Choroid plexus epithelial cell (primary cell): ENCODE data around the gene KDM5B.

Experiments
- DNase-seq: peaks from one replicate; pipeline ENCODE4 v3.0.0-alpha.2; 2010; ENCODE audit warnings: low read depth
- H3K4me3 ChIP-seq: 2 replicates; pipeline ENCODE4 v1.5.1; 2011; ENCODE audit warnings: low read depth, mild to moderate bottlenecking, control low read depth, low read length, moderate library complexity
- TF ChIP-seq, protein P1 (sequence below): conservative IDR thresholded peaks from 2 replicates; pipeline ENCODE4 v1.5.1; 2011; ENCODE audit warnings: low read depth, mild to moderate bottlenecking, control low read depth, inconsistent platforms, low read length, moderate library complexity

The KDM5B gene

GRCh38 chr1:202704601-202705000, 103.6 kb downstream of the KDM5B start:
- no peak overlapping the region for H3K4me3 ChIP-seq
- TF ChIP-seq, protein P1, sequence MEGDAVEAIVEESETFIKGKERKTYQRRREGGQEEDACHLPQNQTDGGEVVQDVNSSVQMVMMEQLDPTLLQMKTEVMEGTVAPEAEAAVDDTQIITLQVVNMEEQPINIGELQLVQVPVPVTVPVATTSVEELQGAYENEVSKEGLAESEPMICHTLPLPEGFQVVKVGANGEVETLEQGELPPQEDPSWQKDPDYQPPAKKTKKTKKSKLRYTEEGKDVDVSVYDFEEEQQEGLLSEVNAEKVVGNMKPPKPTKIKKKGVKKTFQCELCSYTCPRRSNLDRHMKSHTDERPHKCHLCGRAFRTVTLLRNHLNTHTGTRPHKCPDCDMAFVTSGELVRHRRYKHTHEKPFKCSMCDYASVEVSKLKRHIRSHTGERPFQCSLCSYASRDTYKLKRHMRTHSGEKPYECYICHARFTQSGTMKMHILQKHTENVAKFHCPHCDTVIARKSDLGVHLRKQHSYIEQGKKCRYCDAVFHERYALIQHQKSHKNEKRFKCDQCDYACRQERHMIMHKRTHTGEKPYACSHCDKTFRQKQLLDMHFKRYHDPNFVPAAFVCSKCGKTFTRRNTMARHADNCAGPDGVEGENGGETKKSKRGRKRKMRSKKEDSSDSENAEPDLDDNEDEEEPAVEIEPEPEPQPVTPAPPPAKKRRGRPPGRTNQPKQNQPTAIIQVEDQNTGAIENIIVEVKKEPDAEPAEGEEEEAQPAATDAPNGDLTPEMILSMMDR, result no peak
- no peak for DNase-seq

GRCh38 chr1:202703191-202703590, 105.0 kb downstream of the KDM5B start:
- H3K4me3 ChIP-seq, result no peak overlapping the region
- TF ChIP-seq, protein P1, result no peak
- no peak for DNase-seq

- DNase-seq, result no peak
- TF ChIP-seq, protein P1, result no peak
- H3K4me3 ChIP-seq, result no peak overlapping the region
Observed at GRCh38 chr1:202702088-202702487, 106.1 kb downstream of the KDM5B start.

- TF ChIP-seq, protein P1, result no peak
- no peak overlapping the region for H3K4me3 ChIP-seq
- no peak for DNase-seq
Observed at GRCh38 chr1:202701200-202701599, 107.0 kb downstream of the KDM5B start.

DNA sequence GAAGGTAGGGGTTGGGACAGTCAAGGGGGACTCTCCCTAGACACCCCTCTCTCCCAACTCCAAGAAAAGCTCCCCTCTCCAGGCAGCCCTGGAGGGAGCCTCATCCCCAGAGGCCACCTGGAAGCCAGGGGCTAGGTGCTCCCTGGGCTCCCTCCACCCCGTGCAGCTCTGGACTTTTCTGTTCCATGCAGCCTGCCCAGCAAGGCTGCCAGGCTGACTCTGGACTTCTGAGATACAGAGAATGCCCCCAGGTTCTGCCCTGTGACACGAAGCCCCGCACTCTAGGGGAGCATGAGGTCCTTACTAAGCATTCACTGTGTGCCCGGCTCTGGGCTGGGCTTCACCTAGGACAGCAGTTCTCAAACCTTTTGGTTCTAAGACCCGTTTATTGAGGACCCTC, 108.2 kb downstream of the KDM5B start:
- TF ChIP-seq, protein P1, result no peak
- DNase-seq, result no peak

GRCh38 chr1:202698276-202698675, 109.9 kb downstream of the KDM5B start:
- DNase-seq, result no peak

More for the DNA sequence above, 108.2 kb downstream of the KDM5B start:
- no peak overlapping the region for H3K4me3 ChIP-seq

DNA sequence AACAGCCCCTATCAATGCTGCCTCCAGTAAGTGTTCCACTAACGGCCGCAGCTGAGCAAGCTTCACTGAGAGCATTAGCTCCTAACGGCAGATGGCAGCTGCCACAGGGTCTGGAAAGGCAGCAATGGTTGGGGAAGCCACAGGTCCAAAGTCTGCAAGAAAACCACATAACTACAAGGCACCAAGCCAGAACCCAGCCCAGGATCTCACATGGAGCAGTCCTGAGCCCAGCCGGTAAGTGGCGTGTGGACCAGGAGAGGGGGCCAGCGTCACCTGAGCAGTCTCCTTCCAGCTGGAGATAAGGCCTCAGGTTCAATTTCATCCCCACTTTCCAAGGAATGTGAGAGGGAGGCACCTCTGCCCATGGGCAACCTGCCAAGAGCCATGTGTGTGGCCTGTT, 111.2 kb downstream of the KDM5B start:
- no peak for DNase-seq
- TF ChIP-seq, protein P1, result no peak
- H3K4me3 ChIP-seq, result no peak overlapping the region

More at GRCh38 chr1:202698276-202698675, 109.9 kb downstream of the KDM5B start:
- no peak overlapping the region for H3K4me3 ChIP-seq
- TF ChIP-seq, protein P1, result no peak
